NCI-H2196 (cell line): Measurements from ENCODE around the gene DDR1.
"Not testable (repeated sequence)": the region's sequence is repeated elsewhere in the genome, so short reads cannot be mapped to it uniquely, and the experiment has no call there.

ENCODE experiments used
- DNase-seq: peaks from one replicate; lab custom pipeline; 2025; ENCODE audit not compliant: unreplicated experiment; lab: John Stamatoyannopoulos, UW

DDR1 gene

DNA sequence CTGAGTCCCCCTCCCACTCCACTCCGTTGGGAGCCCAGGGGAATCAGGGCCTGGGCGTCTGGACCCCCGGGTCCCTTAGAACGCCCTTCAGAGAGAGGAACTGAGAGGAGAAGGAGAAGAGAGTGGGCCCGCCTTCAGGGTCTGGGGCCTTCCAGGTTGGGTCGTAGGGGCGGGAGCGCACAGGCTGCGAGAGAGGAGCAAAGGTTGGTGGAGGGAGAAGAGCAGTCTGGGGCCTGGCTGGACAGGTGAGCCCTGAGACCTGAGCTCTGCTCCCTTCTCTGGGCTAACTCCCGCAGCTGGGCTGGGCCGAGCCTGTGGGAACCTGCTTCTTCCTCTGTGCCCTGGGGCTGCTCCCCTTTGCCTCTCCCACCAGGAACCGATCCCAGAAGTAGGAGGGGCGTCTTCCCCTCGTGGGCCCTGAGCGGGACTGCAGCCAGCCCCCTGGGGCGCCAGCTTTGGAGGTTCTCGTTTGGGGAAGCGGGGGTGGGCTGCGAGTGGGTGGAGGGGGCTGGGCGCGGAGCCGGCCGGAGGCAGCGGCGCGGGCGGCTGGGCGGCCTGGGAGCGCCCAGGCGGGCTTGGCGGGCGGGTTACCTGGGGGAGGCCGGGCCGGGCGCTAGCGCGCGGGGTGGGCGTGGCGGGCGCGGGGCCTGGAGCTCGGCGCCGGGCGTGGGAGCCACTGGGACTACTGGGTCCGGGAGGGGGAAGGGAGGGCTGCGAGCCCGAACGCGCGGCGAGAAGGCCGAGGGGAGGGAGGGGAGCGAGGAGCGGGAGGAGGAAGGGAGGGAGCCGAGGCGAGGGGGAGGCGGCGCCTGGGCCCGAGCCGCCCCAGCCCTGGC, at the start of gene DDR1:
DDR1 (plus strand) TSS at position 835 of the 836 bp plus-strand sequence. CDS start 4,211 bp downstream, outside the sequence.
- peak; percentile 73 for DNase-seq

DNA sequence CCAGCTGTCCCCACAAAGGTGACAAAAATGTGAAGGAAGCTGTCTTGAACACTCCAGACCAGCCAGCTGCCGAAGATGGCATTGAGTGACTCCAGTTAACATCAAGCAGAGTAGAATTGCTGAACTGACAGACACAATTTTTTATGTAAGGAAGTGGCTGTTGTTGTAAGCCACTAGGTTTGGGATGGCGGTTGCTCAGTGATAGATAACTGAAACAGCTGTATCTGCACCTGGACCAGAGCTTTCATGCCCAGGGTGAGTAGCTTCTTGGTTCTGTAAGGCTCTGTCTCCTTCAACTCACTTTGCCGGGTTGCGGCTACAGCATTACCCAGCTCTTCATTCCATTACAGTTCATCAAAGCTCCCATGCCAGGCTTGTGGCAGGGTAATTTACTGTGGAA, 49.7 kb upstream of the DDR1 start:
- no peak for DNase-seq

DNA sequence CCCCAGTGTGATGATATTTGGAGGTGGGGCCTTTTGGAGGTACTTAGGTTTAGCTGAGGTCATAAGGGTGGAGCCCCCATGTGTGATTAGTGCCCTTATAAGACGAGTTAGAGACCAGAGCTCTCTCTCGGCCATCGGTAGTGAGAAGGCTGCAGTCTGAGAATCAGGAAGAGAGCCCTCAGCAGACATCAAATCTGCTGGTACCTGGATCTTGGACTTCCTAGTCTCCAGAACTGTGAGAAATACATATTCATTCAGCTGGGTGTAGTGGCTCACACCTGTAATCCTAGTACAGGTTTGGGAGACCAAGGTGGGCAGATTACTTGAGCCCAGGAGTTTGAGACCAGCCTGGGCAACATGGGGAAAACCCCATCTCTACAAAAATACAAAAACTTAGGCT, 48.7 kb upstream of the DDR1 start:
- DNase-seq: no peak

DNA sequence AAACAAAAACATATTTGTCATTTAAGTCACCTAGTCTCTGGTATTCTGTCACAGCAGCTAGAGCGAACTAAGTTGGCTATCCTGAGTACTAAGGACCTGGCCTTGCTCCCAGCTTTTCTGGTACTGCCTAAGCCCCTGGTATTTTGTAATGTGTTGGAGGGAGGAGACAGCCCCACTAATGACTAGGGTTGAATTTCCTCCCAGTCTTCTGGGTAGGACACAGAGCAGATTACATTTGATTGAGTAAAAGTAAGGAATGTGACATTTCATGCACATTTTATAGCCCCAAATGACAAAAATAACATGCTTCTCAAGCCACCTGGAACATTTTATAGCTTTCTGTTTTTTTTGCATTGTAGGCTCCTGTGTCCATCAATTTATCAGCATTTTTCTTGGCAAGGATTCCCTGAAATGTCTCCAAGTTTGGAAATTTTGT, 47.9 kb upstream of the DDR1 start:
- DNase-seq: no peak

DNA sequence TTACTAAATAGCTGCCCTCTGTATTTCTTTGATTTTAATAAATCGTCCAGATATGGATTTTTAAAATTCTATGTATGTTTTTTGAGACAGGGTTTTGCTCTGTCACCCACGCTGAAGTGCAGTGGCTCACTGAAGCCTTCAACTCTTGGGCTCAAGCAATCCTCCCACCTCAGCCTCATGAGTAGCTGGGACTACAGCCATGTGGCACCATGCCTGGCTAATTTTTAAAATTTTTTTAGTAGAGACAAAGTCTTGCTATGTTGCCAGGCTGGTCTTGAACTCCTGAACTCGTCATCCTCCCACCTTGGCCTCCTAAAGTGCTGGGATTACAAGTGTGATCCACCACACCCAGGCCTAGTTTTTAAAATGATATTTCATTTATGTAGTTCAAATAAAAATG, 47.4 kb upstream of the DDR1 start:
- no peak for DNase-seq

DNA sequence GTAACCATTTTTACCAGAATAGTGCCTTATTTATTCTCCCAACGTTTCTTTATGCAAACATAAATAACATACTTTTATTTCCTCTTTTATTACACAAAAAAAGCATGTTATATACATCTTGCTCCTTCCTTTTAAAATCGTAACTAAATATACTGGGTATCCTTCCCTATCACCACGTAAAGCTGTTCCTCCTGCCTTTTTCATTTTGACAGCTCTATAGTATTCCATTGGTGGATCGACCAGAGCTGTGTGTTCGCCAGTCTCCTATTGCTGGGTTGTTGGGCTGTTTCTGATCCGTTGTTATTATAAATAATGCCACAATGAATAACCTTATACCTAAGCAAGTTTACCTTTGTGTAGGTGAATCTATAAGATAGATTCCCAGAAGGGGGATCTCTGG, 46.9 kb upstream of the DDR1 start:
- DNase-seq: no peak

DNA sequence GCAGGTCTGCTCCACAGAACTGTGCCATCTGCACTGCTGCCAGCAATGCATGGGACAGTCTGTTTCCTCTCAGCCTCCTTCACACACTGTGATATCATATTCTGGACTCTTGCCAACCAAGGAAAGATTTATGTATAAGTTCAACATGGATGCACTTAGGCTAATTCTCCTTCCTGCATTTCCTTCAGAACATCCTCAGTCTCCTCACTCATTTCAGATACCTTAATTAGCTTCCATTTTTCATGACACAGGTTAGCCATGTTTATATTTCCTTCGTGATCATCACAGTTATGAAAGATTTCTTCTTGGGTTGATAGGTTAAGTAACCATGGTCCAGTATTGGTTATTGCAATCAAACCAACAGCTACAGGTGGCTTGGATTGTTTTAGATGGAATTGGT, 46.4 kb upstream of the DDR1 start:
- peak; percentile 43 for DNase-seq

DNA sequence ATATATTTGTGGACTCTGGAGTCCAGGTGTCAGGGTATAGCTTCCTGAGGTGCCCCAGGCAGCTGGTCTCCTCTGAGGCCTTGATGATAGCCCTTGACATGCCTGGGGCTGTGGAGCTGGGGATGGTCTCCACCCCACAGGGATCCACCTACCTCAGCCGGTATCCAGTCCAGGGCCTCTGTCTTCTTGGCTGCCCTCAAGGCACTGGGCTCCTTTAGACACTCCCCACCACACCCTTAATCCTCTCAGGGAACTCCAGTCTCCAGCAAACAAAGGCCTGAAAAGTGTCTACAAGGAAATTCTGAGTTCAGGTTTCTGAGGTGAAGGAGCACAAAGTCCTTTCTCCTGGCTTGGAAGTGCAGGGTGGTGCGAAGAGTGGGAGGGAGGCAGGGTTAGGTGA, 44.6 kb upstream of the DDR1 start:
- no peak for DNase-seq

DNA sequence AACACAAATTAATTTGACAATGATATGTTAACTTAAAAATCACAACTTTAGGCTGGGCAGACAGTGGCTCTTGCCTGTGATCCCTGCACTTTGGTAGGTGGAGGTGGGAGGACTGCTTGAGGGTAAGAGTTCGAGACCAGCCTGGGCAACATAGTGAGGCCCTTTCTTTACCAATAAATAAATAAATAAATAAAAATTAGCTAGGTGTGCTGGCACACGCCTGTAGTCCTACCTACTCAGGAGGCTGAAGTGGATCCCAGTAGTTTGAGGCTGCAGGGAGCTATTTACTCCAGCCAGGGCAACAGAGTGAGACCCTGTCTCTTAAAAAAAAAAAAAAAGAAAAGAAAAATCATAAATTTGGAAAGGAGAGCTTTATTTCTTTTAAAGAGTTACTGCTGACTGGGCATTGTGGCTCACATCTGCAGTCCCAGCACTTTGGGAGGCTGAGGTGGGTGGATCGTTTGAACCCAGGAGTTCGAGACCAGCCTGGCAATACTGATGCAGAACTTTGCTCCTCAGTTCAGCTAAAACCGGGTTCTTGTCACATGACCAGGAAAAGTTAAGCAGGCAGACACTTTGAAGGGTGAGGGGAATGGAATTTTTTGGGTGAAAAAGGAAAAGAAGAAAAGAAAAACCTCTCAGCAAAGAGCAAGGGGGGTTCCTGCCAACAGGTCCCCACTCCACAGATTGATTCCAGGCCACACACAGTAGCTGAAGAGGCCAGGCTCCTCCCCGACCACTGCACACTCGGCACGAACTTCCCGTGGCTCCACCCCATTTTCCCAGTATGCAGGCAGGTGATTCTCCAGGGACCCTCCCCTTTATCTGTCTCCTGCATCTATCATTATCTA, 44.0 kb upstream of the DDR1 start:
- no peak for DNase-seq

DNA sequence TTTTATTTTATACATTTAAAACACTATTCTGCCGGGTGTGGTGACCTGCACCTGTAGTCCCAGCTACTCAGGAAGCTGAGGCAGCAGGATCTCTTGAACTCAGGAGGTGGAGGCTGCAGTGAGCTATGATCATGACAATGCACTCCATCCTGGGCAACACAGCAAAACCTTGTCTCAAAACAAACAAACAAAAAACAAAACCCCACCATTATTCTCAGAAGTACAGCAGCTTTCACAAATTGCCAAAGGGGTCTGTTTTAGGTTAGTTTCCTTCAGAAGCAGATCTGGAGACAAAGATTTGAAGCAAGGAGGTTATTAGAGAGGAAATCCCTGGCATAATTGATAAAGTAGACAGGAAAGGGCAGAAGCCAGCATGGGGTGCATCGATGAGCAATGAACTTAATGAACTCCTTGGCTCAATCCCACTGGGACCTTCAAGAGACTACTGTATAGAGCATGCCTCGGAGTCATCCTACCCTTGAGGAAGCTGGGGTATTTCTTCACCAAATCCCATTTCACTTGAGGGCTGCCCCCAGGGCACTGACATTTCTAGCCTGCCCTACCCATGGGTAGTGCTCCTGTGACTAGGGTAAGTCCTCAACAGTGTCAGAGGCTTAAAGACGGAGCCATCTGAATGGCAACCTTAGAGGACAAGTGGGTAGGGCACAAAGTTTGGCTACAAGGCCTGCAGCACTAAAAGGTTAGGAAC, 43.2 kb upstream of the DDR1 start:
- no peak for DNase-seq

DNA sequence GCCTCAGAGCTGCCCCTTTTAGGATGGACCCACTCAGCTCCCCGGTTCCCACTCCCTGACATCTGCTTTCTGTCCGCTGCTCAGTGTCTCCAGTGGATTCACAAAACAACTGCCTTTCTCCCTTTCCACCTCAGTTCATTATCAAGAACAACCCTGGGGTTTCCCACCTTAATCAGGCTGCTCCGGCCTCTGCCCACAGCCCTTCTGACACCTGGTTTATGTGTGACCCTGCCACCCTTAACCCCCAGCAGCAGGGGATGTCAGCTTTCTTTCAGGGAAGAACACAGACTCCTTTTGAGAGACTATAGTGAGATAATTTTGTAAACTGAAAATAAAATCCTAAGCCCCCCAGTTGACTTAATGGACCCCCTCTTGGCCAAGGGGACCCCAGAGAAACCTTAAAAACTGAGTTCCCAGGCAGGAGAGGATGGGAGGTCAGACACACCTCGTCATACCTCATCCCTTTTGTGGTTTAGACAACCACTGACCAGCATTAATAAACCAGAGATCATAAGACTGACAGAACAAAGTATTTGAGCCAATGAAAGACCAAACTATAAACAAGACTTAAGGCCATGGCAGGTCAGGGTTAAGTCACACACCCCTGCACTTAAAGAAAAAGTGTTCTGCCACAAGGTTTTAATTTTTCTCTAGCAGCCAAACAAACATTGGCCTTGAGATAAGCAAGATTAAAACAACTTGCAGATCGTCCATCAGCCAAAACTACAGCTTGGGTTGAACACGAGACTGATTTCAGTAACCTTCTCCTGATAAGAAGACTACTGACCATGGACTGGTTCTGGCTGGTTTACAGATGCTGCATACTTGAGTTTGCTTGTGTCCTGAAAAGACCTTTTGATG, 42.4 kb upstream of the DDR1 start:
- DNase-seq: no peak

DNA sequence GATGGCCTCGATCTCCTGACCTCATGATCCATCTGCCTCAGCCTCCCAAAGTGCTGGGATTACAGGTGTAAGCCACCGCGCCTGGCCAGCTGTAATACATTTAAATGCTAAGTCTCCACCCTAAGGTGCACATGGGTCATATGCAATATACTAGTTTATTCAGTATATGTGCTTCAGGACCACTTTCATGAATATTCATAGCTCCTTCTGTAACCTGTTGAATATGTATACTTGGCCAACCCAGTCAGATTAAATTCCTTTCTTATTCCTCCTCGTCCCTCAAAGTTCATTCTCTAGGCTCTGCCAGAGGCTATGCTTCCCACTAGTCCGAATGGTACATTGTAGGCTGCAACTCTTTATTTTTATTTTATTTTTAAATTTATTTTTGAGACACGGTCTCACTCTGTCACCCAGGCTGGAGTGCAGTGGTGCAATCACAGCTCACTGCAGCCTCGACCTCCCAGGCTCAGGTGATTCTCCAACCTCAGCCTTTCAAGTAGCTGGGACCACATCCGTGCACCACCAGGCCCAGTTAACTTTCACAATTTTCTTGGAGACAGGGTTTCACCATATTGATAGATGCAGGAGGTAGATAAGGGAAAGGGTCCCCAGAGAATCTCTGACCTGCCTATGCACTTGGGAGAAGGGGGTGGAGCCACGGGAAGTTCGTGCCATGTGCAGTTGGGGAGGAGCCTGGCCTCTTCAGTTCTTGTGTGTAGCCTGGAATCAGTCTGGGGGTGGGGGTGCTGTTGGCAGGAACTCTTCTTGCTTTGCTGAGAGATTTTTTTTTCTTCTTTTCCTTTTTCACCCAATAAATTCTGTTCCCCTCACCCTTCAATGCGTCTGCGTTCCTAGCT, 41.3 kb upstream of the DDR1 start:
- no peak for DNase-seq

DNA sequence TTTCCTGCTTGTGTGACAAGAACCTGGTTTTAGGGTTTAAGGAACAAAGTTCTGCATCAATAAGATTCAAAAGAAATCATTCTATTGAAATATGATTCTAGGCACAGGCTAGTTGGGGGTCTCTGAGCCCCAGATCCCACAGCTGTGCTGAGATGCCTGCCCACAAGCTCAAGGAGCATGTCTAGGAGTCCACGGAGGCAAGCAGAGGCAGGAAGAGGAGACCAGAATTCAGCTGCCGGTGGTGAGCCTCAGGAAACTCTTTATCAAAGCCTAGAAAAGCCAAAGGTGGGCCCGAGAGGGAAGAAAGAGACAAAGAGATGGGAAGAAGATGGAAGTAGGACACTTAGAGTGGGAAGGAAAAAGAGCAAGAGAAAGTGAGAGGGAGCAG, 40.7 kb upstream of the DDR1 start:
- DNase-seq: no peak

DNA sequence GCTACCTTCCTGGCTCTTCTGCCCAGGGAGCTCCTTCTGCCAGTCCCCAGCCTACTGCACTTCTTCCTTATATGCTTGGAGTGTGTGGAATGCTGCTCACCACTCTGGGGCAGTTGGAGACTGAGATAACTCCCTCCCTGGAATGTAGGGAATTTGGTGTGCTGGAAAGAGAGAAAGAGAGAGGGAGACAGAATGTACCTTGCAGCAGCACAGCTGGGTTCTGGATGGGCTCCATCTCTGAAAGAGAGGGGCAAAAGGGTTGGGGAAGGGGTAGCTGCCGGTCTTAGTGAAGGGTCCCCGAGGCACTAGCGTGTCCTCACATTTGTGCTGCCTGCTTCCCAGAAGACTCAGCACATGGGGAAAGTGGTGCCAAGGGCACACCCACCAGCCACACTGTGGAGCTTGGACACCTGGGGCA, 40.2 kb upstream of the DDR1 start:
- no peak for DNase-seq

DNA sequence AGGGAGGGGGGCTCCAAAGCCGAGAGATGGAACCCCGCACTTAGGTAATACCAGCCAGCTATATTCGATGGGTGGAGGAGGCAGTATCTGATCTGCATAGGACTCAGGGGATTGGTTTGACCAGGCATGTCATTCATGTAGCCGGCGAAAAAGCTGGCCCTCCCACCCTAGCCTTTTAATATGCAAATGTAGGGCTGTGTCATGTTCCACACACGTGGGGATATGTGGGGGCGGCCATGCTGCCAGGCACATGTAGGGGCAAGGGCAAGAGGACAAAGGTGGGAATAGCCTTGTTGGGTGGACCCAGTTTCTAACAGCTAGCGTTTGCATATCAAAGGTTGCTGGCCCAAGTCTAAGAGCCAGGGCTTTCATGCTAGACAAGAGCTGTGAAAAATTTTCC, 39.1 kb upstream of the DDR1 start:
- no peak for DNase-seq

DNA sequence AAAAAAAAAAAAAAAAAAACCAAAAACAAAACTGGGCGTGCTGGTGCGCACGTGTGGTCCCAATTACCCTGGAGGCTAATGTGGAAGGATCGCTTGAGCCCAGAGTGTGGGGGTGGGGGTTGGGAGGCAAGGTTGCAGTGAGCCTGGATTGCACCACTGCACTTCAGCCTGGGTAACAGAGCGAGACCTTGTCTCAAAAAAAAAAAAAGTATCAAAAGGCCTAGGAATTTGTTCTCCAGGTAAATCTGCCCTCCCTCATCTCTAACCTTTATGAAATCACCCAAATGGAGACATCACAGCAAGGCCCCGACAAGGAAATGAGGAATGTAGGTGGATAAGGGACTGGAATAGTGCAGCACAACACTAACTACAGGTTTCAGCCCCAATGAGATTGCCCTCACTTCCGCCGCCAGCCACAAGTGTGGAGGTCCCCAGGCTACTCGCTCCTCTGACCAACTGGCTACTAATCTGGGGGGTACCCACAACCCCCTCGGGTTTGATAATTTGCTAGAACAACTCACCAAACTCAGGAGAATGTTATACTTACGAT, 36.8 kb upstream of the DDR1 start:
- no peak for DNase-seq

DNA sequence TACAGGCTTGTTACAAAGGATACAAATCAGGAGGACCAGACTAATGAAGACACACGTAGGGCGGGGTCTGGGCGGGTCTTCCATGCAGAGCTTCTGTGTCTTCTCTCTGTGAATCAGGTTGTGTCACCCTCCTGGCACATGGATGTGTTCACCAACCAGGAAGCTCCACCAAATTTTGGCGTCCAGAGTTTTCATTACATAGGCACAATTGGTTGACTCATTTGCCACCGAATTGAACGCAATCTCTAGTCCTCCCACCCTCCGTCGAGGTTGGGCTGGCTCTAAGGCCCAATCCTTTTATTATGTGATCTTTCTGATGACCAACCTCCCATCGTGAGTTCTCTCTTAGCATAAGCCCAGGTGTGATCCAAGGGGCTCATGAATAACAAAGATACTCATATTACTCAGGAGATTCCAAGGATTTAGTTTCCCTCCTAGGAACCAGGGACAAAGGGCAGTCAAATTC, 36.3 kb upstream of the DDR1 start:
- no peak for DNase-seq

DNA sequence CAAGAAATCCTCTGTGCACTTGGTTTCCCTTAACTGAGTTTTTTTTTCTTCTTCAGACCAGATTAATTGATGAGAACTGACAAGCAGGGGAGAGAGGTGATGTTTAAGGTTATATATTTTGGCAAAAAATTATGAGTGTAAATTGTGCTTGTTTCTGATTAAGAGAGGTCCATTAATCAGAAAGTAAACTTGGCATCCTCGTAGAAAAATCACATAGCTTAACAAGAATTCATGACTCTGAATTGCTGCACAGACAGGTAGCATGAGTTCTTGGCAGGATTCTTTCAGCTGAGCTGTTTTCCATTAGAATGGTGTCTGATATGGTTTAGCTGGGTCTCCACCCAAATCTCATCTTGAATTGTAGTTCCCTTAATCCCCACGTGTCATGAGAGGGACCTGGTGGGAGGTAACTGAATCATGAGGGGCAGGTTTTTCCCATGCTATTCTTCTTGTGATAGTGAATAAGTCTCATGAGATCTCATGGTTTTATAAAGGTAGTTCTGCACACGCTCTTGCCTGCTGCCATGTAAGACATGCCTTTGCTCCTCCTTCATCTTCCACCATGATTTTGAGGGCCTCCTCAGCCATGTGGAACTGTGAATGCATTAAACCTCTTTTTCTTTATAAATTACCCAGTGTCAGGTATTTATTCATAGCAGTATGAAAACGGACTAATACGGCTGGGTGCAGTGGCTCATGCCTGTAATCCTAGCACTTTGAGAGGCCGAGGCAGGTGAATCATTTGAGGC, 34.2 kb upstream of the DDR1 start:
- DNase-seq: no peak

DNA sequence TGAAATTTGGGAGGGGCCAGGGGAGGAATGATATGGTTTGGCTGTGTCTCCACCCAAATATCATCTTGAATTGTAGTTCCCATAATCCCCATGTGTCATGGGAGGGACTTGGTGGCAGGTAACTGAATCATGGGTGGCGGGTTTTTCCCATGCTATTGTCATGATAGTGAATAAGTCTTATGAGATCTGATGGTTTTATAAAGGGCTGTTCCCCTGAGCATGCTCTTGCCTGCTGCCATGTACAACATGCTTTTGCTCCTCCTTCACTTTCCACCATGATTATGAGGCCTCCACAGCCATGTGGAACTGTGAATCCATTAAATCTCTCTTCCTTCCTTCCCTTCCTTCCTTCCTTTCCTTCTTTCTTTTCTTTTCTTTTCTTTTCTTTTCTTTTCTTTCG, 31.9 kb upstream of the DDR1 start:
- DNase-seq: not testable (repeated sequence)
